ENCODE results near the gene SP6.

Gene SP6

GRCh38 chr17:47864791-47865216 lies 13.8 kb upstream of the SP6 start:
- no peak for TF ChIP-seq FOXM1 (IDR thresholded peaks at IDR 0.05; ENCODE audit: borderline replicate concordance, low read depth)

GRCh38 chr17:47862621-47863440 lies 11.9 kb upstream of the SP6 start:
- TF ChIP-seq EP300 (IDR thresholded peaks at IDR 0.05; ENCODE audit: borderline replicate concordance) = no peak
- TF ChIP-seq FOXM1 (IDR thresholded peaks at IDR 0.05; ENCODE audit: borderline replicate concordance, low read depth) = no peak
- peak; percentile 62 for TF ChIP-seq TEAD4 (IDR thresholded peaks at IDR 0.05)
- no peak for TF ChIP-seq REST (IDR thresholded peaks at IDR 0.05; ENCODE audit: low read depth)
- no peak for TF ChIP-seq TAF1 (IDR thresholded peaks at IDR 0.05; ENCODE audit: low read depth)
- no peak for TF ChIP-seq YY1 (IDR thresholded peaks at IDR 0.05; ENCODE audit: low read depth)
- TF ChIP-seq NFIC (IDR thresholded peaks at IDR 0.05) = no peak
- no peak for TF ChIP-seq ZBTB7A (IDR thresholded peaks at IDR 0.05; ENCODE audit: low read depth)

GRCh38 chr17:47860386-47860785 lies 9.4 kb upstream of the SP6 start:
- TF ChIP-seq CREB1 (IDR thresholded peaks at IDR 0.05; ENCODE audit: low read depth) (no peak), USF1 (IDR thresholded peaks at IDR 0.05) (no peak), ZBTB7A (IDR thresholded peaks at IDR 0.05; ENCODE audit: low read depth) (no peak), EGR1 (IDR thresholded peaks at IDR 0.05) (no peak), CEBPB (IDR thresholded peaks at IDR 0.05) (no peak), RAD21 (IDR thresholded peaks at IDR 0.05; ENCODE audit: low read depth) (no peak), FOXM1 (IDR thresholded peaks at IDR 0.05; ENCODE audit: borderline replicate concordance, low read depth) (no peak), YY1 (IDR thresholded peaks at IDR 0.05; ENCODE audit: low read depth) (no peak), TEAD4 (IDR thresholded peaks at IDR 0.05) (no peak), REST (IDR thresholded peaks at IDR 0.05; ENCODE audit: low read depth) (no peak), NFIC (IDR thresholded peaks at IDR 0.05) (no peak), MAX (IDR thresholded peaks at IDR 0.05) (no peak), TCF12 (IDR thresholded peaks at IDR 0.05; ENCODE audit: low read depth) (no peak), TAF1 (IDR thresholded peaks at IDR 0.05; ENCODE audit: low read depth) (no peak)

GRCh38 chr17:47857551-47858455 lies 6.8 kb upstream of the SP6 start:
- TF ChIP-seq NFIC (IDR thresholded peaks at IDR 0.05) (no peak), YY1 (IDR thresholded peaks at IDR 0.05; ENCODE audit: low read depth) (no peak), TAF1 (IDR thresholded peaks at IDR 0.05; ENCODE audit: low read depth) (no peak), CEBPB (IDR thresholded peaks at IDR 0.05) (no peak), EGR1 (IDR thresholded peaks at IDR 0.05) (no peak), EP300 (IDR thresholded peaks at IDR 0.05; ENCODE audit: borderline replicate concordance) (no peak), RAD21 (IDR thresholded peaks at IDR 0.05; ENCODE audit: low read depth) (no peak), USF1 (IDR thresholded peaks at IDR 0.05) (no peak)

- TF ChIP-seq YY1 (IDR thresholded peaks at IDR 0.05; ENCODE audit: low read depth) = no peak
- no peak for TF ChIP-seq MAX (IDR thresholded peaks at IDR 0.05)
- no peak for TF ChIP-seq FOXM1 (IDR thresholded peaks at IDR 0.05; ENCODE audit: borderline replicate concordance, low read depth)
- no peak for TF ChIP-seq REST (IDR thresholded peaks at IDR 0.05; ENCODE audit: low read depth)
- no peak for TF ChIP-seq CREB1 (IDR thresholded peaks at IDR 0.05; ENCODE audit: low read depth)
These were observed 5.9 kb upstream of the SP6 start for GRCh38 chr17:47856830-47857229.
